GM23338 (cell line): ENCODE results near the gene FIG4. TPM values are rescaled to one million over a fixed set of nuclear protein-coding genes. Genes with fewer than 3 reads are reported as not detected.

Experiments used
- ATAC-seq: fragments of 200-7000 bp; cut with Tn5 transposase; 3 replicates; pipeline ENCODE4 v1.9.1; 2020
- DNase-seq: peaks from one replicate; pipeline ENCODE4 v3.0.0-alpha.2; 2015; ENCODE audit warnings: low spot score
- H2AFZ ChIP-seq: fragments of 200-600 bp; sonication (generic); 2 replicates; pipeline ENCODE4 v1.8.0; 2016; ENCODE audit warnings: antibody characterized with exemption, mild to moderate bottlenecking, moderate library complexity
- H3F3A ChIP-seq: fragments of 200-600 bp; sonication (generic); replicated peaks from 2 replicates; pipeline ENCODE4 v1.8.0; 2017; ENCODE audit warnings: antibody characterized with exemption, mixed run types, low read depth
- H3K27ac ChIP-seq: fragments of 200-600 bp; sonication (generic); 2 replicates; pipeline ENCODE4 v1.6.1; 2016; ENCODE audit warnings: low read depth
- H3K27me3 ChIP-seq: fragments of 200-600 bp; sonication (generic); 2 replicates; pipeline ENCODE4 v1.8.0; 2016; ENCODE audit warnings: mild to moderate bottlenecking, mixed run types, moderate library complexity; ENCODE audit not compliant: insufficient read depth
- H3K36me3 ChIP-seq: fragments of 200-600 bp; sonication (generic); 2 replicates; pipeline ENCODE4 v1.8.0; 2016; ENCODE audit warnings: mild to moderate bottlenecking; ENCODE audit not compliant: insufficient read depth
- H3K4me1 ChIP-seq: fragments of 200-600 bp; sonication (generic); 2 replicates; pipeline ENCODE4 v1.8.0; 2016; ENCODE audit warnings: mild to moderate bottlenecking, moderate library complexity; ENCODE audit not compliant: insufficient read depth
- H3K4me2 ChIP-seq: fragments of 200-600 bp; sonication (generic); 2 replicates; pipeline ENCODE4 v1.7.1; 2017; ENCODE audit warnings: mixed run types
- H3K4me3 ChIP-seq: fragments of 200-600 bp; sonication (generic); 2 replicates; pipeline ENCODE4 v1.6.1; 2016; ENCODE audit warnings: mixed run types
- H3K79me2 ChIP-seq: fragments of 200-600 bp; sonication (generic); replicated peaks from 2 replicates; pipeline ENCODE4 v1.8.0; 2017; ENCODE audit warnings: mild to moderate bottlenecking; ENCODE audit not compliant: insufficient read depth
- H3K9me2 ChIP-seq: fragments of 200-600 bp; sonication (generic); 2 replicates; pipeline ENCODE4 v1.8.0; 2017; ENCODE audit not compliant: insufficient read depth
- H4K20me1 ChIP-seq: fragments of 200-600 bp; sonication (generic); replicated peaks from 2 replicates; pipeline ENCODE4 v1.8.0; 2017; ENCODE audit warnings: mild to moderate bottlenecking; ENCODE audit not compliant: insufficient read depth
- H3K27ac Mint-ChIP-seq: 2 replicates; pipeline ENCODE4 v1.8.0; 2020; ENCODE audit warnings: inconsistent platforms, mild to moderate bottlenecking, moderate library complexity, mixed read lengths
- H3K27me3 Mint-ChIP-seq: 3 replicates; pipeline ENCODE4 v1.8.0; 2022; ENCODE audit warnings: low read depth, mild to moderate bottlenecking, moderate library complexity, mixed read lengths, inconsistent platforms; ENCODE audit not compliant: insufficient read depth, poor library complexity
- H3K36me3 Mint-ChIP-seq: 3 replicates; pipeline ENCODE4 v1.8.0; 2021; ENCODE audit warnings: low read depth, mild to moderate bottlenecking, inconsistent platforms, moderate library complexity, mixed read lengths
- H3K4me1 Mint-ChIP-seq: 3 replicates; pipeline ENCODE4 v1.8.0; 2020; ENCODE audit warnings: mild to moderate bottlenecking, inconsistent platforms, mixed read lengths
- H3K4me3 Mint-ChIP-seq: 3 replicates; pipeline ENCODE4 v1.8.0; 2021; ENCODE audit warnings: moderate library complexity, mild to moderate bottlenecking, inconsistent platforms, mixed read lengths
- H3K9me3 Mint-ChIP-seq: 3 replicates; pipeline ENCODE4 v1.8.0; 2020; ENCODE audit warnings: moderate library complexity, mild to moderate bottlenecking, inconsistent platforms, mixed read lengths
- CREB1 ChIP-seq: fragments of 250-450 bp; sonication (Bioruptor Pico); IDR thresholded peaks from 2 replicates; pipeline ENCODE4 v1.5.0; 2020; ENCODE audit warnings: low read depth, mild to moderate bottlenecking, moderate library complexity
- EZH2 ChIP-seq: fragments of 200-600 bp; sonication (generic); IDR thresholded peaks from one replicate; pipeline ENCODE4 v1.8.0; 2017; ENCODE audit warnings: antibody characterized with exemption, mild to moderate bottlenecking, low read depth; ENCODE audit not compliant: unreplicated experiment
- EZH2phosphoT487 ChIP-seq: fragments of 200-600 bp; sonication (generic); IDR thresholded peaks from one replicate; pipeline ENCODE4 v1.8.1; 2018; ENCODE audit warnings: antibody characterized with exemption; ENCODE audit not compliant: unreplicated experiment
- JUNB ChIP-seq: IDR thresholded peaks from one replicate; pipeline ENCODE4 v1.6.1; 2016; ENCODE audit warnings: antibody characterized with exemption; ENCODE audit not compliant: unreplicated experiment
- NANOG ChIP-seq: IDR thresholded peaks from 2 replicates; pipeline ENCODE4 v1.6.1; 2016; ENCODE audit warnings: antibody characterized with exemption, borderline replicate concordance
- POLR2AphosphoS5 ChIP-seq: IDR thresholded peaks from 2 replicates; pipeline ENCODE4 v1.6.1; 2016; ENCODE audit warnings: antibody characterized with exemption, low read depth
- STAT1 ChIP-seq: IDR thresholded peaks from one replicate; pipeline ENCODE4 v1.6.1; 2016; ENCODE audit warnings: antibody characterized with exemption; ENCODE audit not compliant: unreplicated experiment
- ZNF114 ChIP-seq: fragments of 250-450 bp; sonication (Bioruptor Pico); IDR thresholded peaks from 2 replicates; pipeline ENCODE4 v1.5.0; 2020; ENCODE audit warnings: mild to moderate bottlenecking, moderate library complexity
- ZNF331 ChIP-seq: fragments of 250-450 bp; sonication (Bioruptor Pico); IDR thresholded peaks from 2 replicates; pipeline ENCODE4 v1.5.0; 2020; ENCODE audit warnings: low read depth, mild to moderate bottlenecking, moderate library complexity
- polyA plus RNA-seq: library from polyadenylated mRNA; unstranded; fragments of >200 nt; fragmentation: Nextera tagmentation; extraction: Ambion mirVana; gene quantifications from 2 replicates; pipeline ENCODE4 v1.2.1, GENCODE V29; 2016
- total RNA-seq: library from RNA; depleted of rRNA; stranded (reverse); fragments of >200 nt; shearing (Covaris generic); gene quantifications from 2 replicates; pipeline ENCODE4 v1.2.3, GENCODE V29; 2014
- TF ChIP-seq, protein P1 (sequence below), 2 experiments: fragments of 200-600 bp in 1 of 2; sonication (generic) in 1 of 2; conservative IDR thresholded peaks; 2 replicates each; pipeline versions ENCODE4 v1.5.1 to v1.6.1; 2016 to 2017; ENCODE audit warnings: antibody characterized with exemption in 2 of 2, low read depth in 2 of 2, mild to moderate bottlenecking in 2 of 2, moderate library complexity in 1 of 2
- TF ChIP-seq, protein P2 (sequence below): fragments of 250-450 bp; sonication (Bioruptor Pico); IDR thresholded peaks from 2 replicates; pipeline ENCODE4 v1.5.0; 2020; ENCODE audit warnings: mild to moderate bottlenecking, moderate library complexity
- TF ChIP-seq, protein P3 (sequence below): IDR thresholded peaks from one replicate; pipeline ENCODE4 v1.6.1; 2018; ENCODE audit warnings: antibody characterized with exemption; ENCODE audit not compliant: unreplicated experiment
- TF ChIP-seq, protein P4 (sequence below): IDR thresholded peaks from 2 replicates; pipeline ENCODE4 v1.6.1; 2016; ENCODE audit warnings: antibody characterized with exemption

Gene FIG4
- total and polyA plus RNA-seq, 2 experiments from 2014 or later, result 7.0 to 16.9 TPM

DNA sequence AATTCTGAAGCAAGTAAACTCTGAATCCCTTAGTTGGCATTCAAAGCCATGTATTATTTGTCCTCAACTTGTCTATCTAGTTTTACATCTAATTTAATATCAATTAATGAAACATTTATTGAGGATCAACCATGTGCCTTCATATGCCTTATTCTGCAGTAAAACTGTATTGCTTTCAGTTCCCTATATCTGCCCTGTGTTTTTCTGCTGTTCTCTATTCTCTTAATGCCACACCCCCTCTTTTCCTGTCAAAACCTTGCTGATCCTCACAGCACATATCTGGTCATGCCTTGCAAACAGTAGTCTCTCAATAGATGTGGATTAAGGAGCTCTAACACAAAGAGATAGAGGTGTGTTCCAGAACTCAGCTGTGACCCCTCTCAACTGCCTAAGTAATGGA is 2.0 kb downstream of the FIG4 start:
- peaks cover 3% of the 10 kb centered on the region; the same call in 1 of the 2 replicates for H3K4me1 ChIP-seq
- H3K36me3 ChIP-seq, result no peaks in the 10 kb centered on the region; the same call in 1 of the 2 replicates
- H2AFZ ChIP-seq, result no peak overlapping the region
- peaks cover 43% of the 10 kb centered on the region for H3K79me2 ChIP-seq
- no peak for TF ChIP-seq EZH2phosphoT487
- no peak for TF ChIP-seq CREB1
- TF ChIP-seq NANOG, result no peak
- no peak for TF ChIP-seq POLR2AphosphoS5
- TF ChIP-seq STAT1, result no peak
- TF ChIP-seq, protein P1, sequence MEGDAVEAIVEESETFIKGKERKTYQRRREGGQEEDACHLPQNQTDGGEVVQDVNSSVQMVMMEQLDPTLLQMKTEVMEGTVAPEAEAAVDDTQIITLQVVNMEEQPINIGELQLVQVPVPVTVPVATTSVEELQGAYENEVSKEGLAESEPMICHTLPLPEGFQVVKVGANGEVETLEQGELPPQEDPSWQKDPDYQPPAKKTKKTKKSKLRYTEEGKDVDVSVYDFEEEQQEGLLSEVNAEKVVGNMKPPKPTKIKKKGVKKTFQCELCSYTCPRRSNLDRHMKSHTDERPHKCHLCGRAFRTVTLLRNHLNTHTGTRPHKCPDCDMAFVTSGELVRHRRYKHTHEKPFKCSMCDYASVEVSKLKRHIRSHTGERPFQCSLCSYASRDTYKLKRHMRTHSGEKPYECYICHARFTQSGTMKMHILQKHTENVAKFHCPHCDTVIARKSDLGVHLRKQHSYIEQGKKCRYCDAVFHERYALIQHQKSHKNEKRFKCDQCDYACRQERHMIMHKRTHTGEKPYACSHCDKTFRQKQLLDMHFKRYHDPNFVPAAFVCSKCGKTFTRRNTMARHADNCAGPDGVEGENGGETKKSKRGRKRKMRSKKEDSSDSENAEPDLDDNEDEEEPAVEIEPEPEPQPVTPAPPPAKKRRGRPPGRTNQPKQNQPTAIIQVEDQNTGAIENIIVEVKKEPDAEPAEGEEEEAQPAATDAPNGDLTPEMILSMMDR (conservative IDR thresholded peaks at IDR 0.05; ENCODE audit: low read depth in 2 of 2), result no peak
- TF ChIP-seq, protein P2, sequence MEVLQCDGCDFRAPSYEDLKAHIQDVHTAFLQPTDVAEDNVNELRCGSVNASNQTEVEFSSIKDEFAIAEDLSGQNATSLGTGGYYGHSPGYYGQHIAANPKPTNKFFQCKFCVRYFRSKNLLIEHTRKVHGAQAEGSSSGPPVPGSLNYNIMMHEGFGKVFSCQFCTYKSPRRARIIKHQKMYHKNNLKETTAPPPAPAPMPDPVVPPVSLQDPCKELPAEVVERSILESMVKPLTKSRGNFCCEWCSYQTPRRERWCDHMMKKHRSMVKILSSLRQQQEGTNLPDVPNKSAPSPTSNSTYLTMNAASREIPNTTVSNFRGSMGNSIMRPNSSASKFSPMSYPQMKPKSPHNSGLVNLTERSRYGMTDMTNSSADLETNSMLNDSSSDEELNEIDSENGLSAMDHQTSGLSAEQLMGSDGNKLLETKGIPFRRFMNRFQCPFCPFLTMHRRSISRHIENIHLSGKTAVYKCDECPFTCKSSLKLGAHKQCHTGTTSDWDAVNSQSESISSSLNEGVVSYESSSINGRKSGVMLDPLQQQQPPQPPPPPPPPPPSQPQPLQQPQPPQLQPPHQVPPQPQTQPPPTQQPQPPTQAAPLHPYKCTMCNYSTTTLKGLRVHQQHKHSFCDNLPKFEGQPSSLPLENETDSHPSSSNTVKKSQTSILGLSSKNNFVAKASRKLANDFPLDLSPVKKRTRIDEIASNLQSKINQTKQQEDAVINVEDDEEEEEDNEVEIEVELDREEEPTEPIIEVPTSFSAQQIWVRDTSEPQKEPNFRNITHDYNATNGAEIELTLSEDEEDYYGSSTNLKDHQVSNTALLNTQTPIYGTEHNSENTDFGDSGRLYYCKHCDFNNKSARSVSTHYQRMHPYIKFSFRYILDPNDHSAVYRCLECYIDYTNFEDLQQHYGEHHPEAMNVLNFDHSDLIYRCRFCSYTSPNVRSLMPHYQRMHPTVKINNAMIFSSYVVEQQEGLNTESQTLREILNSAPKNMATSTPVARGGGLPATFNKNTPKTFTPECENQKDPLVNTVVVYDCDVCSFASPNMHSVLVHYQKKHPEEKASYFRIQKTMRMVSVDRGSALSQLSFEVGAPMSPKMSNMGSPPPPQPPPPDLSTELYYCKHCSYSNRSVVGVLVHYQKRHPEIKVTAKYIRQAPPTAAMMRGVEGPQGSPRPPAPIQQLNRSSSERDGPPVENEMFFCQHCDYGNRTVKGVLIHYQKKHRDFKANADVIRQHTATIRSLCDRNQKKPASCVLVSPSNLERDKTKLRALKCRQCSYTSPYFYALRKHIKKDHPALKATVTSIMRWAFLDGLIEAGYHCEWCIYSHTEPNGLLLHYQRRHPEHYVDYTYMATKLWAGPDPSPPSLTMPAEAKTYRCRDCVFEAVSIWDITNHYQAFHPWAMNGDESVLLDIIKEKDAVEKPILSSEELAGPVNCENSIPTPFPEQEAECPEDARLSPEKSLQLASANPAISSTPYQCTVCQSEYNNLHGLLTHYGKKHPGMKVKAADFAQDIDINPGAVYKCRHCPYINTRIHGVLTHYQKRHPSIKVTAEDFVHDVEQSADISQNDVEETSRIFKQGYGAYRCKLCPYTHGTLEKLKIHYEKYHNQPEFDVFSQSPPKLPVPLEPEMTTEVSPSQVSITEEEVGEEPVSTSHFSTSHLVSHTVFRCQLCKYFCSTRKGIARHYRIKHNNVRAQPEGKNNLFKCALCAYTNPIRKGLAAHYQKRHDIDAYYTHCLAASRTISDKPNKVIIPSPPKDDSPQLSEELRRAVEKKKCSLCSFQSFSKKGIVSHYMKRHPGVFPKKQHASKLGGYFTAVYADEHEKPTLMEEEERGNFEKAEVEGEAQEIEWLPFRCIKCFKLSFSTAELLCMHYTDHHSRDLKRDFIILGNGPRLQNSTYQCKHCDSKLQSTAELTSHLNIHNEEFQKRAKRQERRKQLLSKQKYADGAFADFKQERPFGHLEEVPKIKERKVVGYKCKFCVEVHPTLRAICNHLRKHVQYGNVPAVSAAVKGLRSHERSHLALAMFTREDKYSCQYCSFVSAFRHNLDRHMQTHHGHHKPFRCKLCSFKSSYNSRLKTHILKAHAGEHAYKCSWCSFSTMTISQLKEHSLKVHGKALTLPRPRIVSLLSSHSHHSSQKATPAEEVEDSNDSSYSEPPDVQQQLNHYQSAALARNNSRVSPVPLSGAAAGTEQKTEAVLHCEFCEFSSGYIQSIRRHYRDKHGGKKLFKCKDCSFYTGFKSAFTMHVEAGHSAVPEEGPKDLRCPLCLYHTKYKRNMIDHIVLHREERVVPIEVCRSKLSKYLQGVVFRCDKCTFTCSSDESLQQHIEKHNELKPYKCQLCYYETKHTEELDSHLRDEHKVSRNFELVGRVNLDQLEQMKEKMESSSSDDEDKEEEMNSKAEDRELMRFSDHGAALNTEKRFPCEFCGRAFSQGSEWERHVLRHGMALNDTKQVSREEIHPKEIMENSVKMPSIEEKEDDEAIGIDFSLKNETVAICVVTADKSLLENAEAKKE (CRISPR knock-in tag), result no peak
- TF ChIP-seq, protein P3, sequence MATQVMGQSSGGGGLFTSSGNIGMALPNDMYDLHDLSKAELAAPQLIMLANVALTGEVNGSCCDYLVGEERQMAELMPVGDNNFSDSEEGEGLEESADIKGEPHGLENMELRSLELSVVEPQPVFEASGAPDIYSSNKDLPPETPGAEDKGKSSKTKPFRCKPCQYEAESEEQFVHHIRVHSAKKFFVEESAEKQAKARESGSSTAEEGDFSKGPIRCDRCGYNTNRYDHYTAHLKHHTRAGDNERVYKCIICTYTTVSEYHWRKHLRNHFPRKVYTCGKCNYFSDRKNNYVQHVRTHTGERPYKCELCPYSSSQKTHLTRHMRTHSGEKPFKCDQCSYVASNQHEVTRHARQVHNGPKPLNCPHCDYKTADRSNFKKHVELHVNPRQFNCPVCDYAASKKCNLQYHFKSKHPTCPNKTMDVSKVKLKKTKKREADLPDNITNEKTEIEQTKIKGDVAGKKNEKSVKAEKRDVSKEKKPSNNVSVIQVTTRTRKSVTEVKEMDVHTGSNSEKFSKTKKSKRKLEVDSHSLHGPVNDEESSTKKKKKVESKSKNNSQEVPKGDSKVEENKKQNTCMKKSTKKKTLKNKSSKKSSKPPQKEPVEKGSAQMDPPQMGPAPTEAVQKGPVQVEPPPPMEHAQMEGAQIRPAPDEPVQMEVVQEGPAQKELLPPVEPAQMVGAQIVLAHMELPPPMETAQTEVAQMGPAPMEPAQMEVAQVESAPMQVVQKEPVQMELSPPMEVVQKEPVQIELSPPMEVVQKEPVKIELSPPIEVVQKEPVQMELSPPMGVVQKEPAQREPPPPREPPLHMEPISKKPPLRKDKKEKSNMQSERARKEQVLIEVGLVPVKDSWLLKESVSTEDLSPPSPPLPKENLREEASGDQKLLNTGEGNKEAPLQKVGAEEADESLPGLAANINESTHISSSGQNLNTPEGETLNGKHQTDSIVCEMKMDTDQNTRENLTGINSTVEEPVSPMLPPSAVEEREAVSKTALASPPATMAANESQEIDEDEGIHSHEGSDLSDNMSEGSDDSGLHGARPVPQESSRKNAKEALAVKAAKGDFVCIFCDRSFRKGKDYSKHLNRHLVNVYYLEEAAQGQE, result no peak
- TF ChIP-seq JUNB, result no peak
- no peak for TF ChIP-seq ZNF331 (CRISPR knock-in tag)
- TF ChIP-seq ZNF114 (CRISPR knock-in tag), result no peak
- TF ChIP-seq, protein P4, sequence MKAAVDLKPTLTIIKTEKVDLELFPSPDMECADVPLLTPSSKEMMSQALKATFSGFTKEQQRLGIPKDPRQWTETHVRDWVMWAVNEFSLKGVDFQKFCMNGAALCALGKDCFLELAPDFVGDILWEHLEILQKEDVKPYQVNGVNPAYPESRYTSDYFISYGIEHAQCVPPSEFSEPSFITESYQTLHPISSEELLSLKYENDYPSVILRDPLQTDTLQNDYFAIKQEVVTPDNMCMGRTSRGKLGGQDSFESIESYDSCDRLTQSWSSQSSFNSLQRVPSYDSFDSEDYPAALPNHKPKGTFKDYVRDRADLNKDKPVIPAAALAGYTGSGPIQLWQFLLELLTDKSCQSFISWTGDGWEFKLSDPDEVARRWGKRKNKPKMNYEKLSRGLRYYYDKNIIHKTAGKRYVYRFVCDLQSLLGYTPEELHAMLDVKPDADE, result no peak
- TF ChIP-seq EZH2, result no peak
- Mint-ChIP-seq H3K9me3 (no peaks in the 10 kb centered on the region; the same call in 2 of the 3 replicates), H3K4me3 (no peak overlapping the region), H3K4me1 (peaks cover 17% of the 10 kb centered on the region), H3K27me3 (peaks cover 4% of the 10 kb centered on the region), H3K36me3 (peaks cover 20% of the 10 kb centered on the region), H3K27ac (no peak overlapping the region)
- ATAC-seq, result no peak
- no peak overlapping the region for H3K4me2 ChIP-seq
- no peak for DNase-seq
- H3F3A ChIP-seq, result 0 out of 2 replicates have a peak, but pooled peaks cover 3% of the 10 kb centered on the region
- no peak overlapping the region for H3K4me3 ChIP-seq
- no peaks in the 10 kb centered on the region for H3K9me2 ChIP-seq
- no peaks in the 10 kb centered on the region for H3K27me3 ChIP-seq
- H4K20me1 ChIP-seq, result no peaks in the 10 kb centered on the region
- no peak overlapping the region for H3K27ac ChIP-seq
